Hematopoietic multipotent progenitor cell (in vitro differentiated cells): ENCODE data around the gene TRIM47. TPM values are rescaled to one million over a fixed set of nuclear protein-coding genes. Genes with fewer than 3 reads are reported as not detected.

ENCODE experiments used
- DNase-seq, 3 donors: peaks; one replicate each; pipeline ENCODE4 v3.0.0-alpha.2; 2011 to 2015; ENCODE audit warnings: low read depth in 2 of 3, low spot score in 2 of 3
- total RNA-seq: library from RNA; depleted of rRNA; stranded (reverse); fragments of >200 nt; gene quantifications from one replicate; pipeline ENCODE4 v1.2.3, GENCODE V29; 2012

The TRIM47 gene
- total RNA-seq, 1 donor, result 38.8 TPM

- no peak for DNase-seq
Measured at GRCh38 chr17:75834279-75834920, 44.0 kb downstream of the TRIM47 start.

DNA sequence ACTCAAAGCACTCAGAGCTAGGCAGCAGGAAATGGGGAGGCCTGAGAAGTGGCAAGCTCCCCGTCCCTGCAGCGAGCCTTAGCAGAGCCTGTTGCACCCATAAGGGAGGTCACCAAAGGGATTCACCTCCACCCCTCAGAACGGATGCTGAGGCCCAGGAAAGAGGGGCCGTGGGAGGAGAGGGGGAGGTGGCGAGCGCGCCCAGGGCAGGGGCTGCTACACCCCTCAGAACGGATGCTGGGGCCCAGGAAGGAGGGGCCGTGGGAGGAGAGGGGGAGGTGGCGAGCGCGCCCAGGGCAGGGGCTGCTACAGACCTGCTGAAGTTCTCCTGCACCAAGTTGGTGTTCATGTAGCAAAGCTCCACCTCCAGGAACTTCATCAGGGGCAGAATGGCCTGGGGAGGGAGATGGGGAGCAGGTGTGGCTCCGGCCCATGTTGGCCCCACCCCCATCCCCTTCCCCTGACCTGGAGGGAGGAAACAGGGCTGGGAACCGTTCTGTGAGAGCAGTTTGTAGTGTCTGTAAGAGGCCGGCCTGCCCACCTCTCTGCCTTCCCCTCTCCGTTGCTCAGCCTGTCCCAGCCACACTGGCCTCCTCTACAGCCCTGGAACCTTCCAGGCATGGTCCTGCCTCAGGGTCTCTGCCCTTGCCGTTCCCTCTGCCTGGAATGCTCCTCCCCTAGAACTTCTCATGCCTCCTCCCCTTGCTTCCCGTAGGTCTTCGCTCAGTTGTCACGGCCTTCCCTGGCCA, 45.6 kb downstream of the TRIM47 start:
- DNase-seq, result peak in 1 of 3 donors; percentile 42

DNA sequence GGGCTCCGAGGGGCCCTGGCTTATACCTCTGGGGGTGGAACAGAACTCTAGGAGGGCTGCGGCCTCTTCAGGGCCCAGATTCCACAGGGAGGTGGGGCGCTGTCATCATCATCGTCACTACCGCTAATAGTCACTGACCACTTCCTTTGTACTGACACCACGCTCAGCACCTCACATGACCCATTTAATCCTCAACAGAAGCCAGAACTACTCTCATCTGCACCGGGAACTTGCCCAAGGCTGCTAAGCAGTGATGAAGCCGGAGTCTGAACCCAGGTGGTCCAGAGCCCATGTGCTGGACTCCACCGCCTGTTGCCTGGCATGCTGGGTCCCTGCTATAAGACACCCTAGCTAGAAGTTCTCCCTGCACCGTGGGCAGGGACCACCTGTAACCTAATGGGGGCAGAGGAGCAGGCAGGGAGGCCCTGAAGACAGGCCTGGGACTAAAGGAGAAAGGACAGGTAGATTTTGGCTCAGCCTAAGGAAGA, 46.2 kb downstream of the TRIM47 start:
- peak in 1 of 3 donors; percentile 33 for DNase-seq

- DNase-seq, result no peak
Measured at GRCh38 chr17:75831032-75831571, 47.3 kb downstream of the TRIM47 start.

DNA sequence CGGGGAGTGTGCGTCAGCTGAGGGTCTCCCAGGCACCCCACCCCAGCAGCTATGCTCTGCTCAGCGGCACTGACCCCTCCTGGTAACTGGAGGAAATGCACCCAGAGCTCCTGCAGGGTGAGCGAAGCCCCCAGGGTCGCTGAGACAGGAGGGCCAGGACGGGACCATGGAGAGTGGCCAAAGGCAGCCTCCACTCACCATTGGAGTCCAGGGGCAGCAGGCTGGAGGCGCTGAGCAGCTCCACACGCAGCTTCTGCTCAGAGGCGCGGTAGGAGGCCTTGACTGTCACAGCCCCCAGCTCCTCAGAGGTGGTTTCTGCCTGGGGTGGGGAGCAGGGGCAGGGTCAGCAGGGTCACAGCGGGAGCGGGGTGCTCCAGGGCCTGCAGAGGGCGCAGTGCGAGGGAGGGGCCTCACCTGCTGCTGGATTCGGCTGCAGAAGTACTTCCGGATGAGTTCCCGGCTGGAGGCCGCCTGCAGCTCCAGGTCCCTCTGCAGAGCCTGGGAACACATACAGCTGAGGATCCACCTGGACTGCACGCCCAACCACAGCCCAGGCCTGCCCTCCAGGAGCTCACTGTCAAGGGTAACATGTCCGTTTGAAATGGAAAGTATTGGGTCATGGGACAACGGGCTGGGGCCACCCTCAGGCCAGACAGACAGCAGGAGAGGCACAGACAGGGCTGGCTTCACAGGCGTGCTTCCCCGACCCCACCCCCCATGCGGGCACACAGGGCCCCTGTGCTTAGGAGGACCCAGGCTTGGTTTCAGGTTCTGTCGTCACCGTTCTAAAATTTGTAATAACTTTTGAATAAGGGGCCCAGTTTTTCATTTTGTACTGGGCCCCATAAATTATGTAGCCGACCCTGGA, 48.0 kb downstream of the TRIM47 start:
- DNase-seq, result peak in 1 of 3 donors; percentile 39

- DNase-seq, result no peak
Measured at GRCh38 chr17:75829747-75830146, 48.6 kb downstream of the TRIM47 start.

- no peak for DNase-seq
Measured at GRCh38 chr17:75828741-75829140, 49.6 kb downstream of the TRIM47 start.

DNA sequence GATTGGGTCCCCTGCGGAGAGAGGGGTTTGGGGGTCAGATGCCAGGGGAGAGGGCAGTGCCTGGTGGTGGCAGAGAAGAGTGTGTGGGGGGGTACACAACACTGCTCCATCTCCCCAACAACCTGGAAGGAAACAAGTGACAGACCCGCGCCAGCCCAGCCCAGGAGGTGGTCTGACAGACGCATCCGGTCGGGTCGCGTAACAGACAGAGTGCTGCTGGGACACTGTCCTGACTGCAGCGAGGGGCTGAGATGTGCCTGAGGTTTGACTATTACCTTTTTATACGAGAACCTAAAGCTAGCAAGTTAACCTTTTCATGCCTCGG, 50.3 kb downstream of the TRIM47 start:
- peak in 1 of 3 donors; percentile 68 for DNase-seq

DNA sequence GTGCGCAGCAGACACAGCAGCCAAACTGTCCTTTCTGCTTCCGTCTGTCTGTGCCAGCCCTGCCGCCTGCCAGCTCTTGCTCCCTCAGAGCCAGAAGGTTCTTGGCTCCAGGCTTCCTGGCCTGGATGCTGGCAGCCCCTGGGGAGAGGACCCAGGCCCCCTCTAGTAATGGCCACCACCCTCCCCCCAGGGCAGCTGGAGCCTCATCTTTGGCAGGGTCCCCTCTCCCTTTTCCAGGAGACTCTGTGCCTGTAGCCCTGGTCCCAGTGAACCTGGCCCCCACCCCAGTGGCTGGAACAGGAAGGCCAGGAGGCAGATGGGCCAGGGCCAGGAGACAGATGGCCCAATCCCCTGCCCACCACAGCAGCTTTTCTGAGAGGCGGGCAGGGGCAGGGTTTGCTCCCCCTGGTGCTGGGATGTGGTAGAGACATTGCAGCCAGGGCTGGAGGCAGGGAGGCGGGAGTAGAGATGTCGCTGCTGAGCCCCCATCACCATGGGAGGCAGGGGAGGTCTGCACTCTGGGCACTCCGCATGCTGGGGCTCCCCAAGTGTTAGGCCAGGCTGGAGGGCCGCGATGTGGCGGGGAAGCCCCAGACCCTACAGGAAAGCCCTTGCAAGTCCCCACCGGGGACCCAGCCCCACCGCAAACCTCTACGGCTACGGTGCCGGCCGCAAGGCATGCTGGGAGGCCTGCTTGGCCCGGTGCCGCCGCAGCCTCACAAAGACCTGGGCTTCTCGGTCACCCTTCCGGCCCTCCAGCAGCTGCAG, 50.9 kb downstream of the TRIM47 start:
- peak in 2 of 3 donors; percentile 80 to 83 for DNase-seq

GRCh38 chr17:75826561-75827307, 51.6 kb downstream of the TRIM47 start:
- no peak for DNase-seq

DNA sequence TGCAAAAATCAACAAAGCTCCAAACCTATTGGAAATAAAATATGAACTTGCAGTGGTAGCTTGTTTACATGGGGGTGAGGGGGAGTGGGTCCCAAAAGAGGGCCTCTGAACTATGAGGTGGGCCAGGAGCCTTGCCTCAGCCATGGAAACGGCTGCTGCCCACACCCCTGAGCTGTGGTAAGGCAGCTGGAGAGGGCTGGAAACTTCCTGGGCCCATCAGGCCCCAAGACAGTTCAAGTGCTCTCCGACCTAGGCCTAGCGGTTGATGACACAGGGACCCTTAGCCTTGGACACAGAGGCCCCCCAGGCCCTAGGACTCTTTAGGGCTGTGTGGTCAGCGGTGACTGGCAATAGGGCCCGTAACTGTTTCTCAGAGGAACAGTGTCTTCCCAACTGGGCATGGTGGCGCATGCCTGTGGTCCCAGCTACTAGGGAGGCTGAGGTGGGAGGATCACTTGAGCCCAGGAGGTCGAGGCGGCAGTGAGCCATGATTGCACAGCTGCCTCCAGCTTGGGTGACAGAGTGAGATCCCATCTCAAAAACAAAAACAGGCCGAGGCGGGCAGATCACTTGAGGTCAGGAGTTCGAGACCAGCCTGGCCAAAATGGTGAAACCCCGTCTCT, 52.5 kb downstream of the TRIM47 start:
- no peak for DNase-seq

- DNase-seq, result no peak
Measured at GRCh38 chr17:75825149-75825552, 53.2 kb downstream of the TRIM47 start.

DNA sequence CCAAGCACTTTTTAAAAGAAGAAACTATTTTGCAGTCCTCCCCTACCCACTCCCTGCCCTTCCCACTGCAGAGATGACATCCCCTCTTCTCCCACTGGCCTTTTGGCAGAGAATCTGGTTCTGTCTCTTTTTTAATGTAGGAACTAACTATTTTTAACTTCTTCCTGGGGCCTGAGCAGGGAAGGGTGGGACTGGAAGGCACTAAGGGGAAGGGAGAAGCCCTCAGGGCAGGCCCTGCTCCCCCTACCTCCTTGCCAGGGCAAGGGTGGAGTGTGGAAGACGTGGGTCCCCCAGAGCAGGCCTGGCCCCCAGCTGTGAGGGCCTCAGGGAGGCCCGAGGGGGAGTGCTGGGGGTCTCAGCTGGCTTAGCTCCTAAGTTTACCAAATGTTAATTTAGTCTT, 53.7 kb downstream of the TRIM47 start:
- DNase-seq, result no peak

Other genes starting within 250 kb of the TRIM47 start
- gene SMIM5, start 245.1 kb downstream of the TRIM47 start, total RNA-seq, result 3.0 TPM
- 56.6 TPM for gene RECQL5, start 211.4 kb downstream of the TRIM47 start, total RNA-seq
- gene SAP30BP, start 211.2 kb downstream of the TRIM47 start, total RNA-seq, result 69.2 TPM
- 11.3 TPM for gene ITGB4, start 157.1 kb downstream of the TRIM47 start, total RNA-seq
- gene GALK1, start 113.4 kb downstream of the TRIM47 start, total RNA-seq, result 57.1 TPM
- gene UNK, start 93.8 kb downstream of the TRIM47 start, total RNA-seq, result 34.7 TPM
- 245 TPM for gene UNC13D, start 34.2 kb downstream of the TRIM47 start, total RNA-seq
- gene WBP2, start 23.2 kb downstream of the TRIM47 start, total RNA-seq, result 29.6 TPM
- gene TRIM65, start 18.4 kb upstream of the TRIM47 start, total RNA-seq, result 41.2 TPM
- 48.7 TPM for gene MRPL38, start 26.3 kb upstream of the TRIM47 start, total RNA-seq
- 25.9 TPM for gene FBF1, start 62.5 kb upstream of the TRIM47 start, total RNA-seq
- 42.5 TPM for gene ACOX1, start 100.6 kb upstream of the TRIM47 start, total RNA-seq
- 31.8 TPM for gene TEN1, start 100.7 kb upstream of the TRIM47 start, total RNA-seq
- 2.4 TPM for gene CDK3, start 122.3 kb upstream of the TRIM47 start, total RNA-seq
- 7.8 TPM for gene EVPL, start 148.7 kb upstream of the TRIM47 start, total RNA-seq
- 28.8 TPM for gene SRP68, start 193.9 kb upstream of the TRIM47 start, total RNA-seq
- 0.27 TPM for gene GALR2, start 196.2 kb upstream of the TRIM47 start, total RNA-seq
- not detected for gene ZACN, start 200.6 kb upstream of the TRIM47 start, total RNA-seq
- 111 TPM for gene EXOC7, start 225.2 kb upstream of the TRIM47 start, total RNA-seq